ENCODE data around the gene GRB7. TPM values are rescaled to one million over a fixed set of nuclear protein-coding genes. Genes with fewer than 3 reads are reported as not detected.
"Not testable (repeated sequence)": the region's sequence is repeated elsewhere in the genome, so short reads cannot be mapped to it uniquely, and the experiment has no call there.

GRB7 gene
- total and polyA plus RNA-seq, 2 of the 4 experiments (the other 2 are of a cell fraction), result 0.18 to 0.36 TPM

- H4K5ac ChIP-seq (ENCODE audit: low read depth, low read length), result no peak overlapping the region
- H2BK5ac ChIP-seq (ENCODE audit: low read depth, low read length, poor library complexity, severe bottlenecking), result no peak overlapping the region
- ChIA-PET CTCF (no interaction called here), POLR2A (ENCODE audit: unreplicated experiment) (no interaction called here)
- no CpG with 5 or more reads among the region's 5 CpGs for WGBS, 2 experiments (ENCODE audit: extremely low coverage in 2 of 2, insufficient read length in 1 of 2)
- H3K9me1 ChIP-seq (ENCODE audit: insufficient read depth, low read length), result peaks cover 19% of the 10 kb centered on the region
- no peak overlapping the region for H2BK15ac ChIP-seq (ENCODE audit: low read depth, low read length)
- DNase-seq (no peak), ATAC-seq (ENCODE audit: low read depth) (no peak)
- no peak overlapping the region for H3K9ac ChIP-seq (ENCODE audit: low read depth, low read length)
- no peak overlapping the region for H4K91ac ChIP-seq (ENCODE audit: insufficient read depth, low read depth, low read length)
- H3K4ac ChIP-seq (ENCODE audit: low read depth, low read length), result no peak overlapping the region
- intact Hi-C loops (cut with micrococcal nuclease), result no loop called here
- no peak overlapping the region for H3K14ac ChIP-seq (replicated peaks; ENCODE audit: low read depth, low read length)
- no peaks in the 10 kb centered on the region for H3K27me3 ChIP-seq (ENCODE audit: control insufficient read depth, insufficient read depth, low read length)
- H2BK120ac ChIP-seq (ENCODE audit: low read depth, low read length), result no peak overlapping the region
- H2AK5ac ChIP-seq (ENCODE audit: low read depth, low read length), result no peak overlapping the region
- no peak overlapping the region for H3K56ac ChIP-seq (ENCODE audit: extremely low read depth, insufficient read depth, low read length)
- no peak overlapping the region for H2BK20ac ChIP-seq (ENCODE audit: low read depth, low read length)
- H2AFZ ChIP-seq (replicated peaks; ENCODE audit: low read length, poor library complexity), result no peak overlapping the region
- H3K36me3 ChIP-seq (ENCODE audit: control insufficient read depth, insufficient read depth, low read length), result no peaks in the 10 kb centered on the region
- H3K27ac ChIP-seq (ENCODE audit: insufficient read depth, low read length), result no peak overlapping the region
- H3K79me1 ChIP-seq (ENCODE audit: low read depth in 1 of 2, low read length in 2 of 2), result peaks cover 0 to 31% of the 10 kb centered on the region in 2 experiments; a peak in 3 of 4 replicates
- H3K4me1 ChIP-seq (ENCODE audit: control insufficient read depth, insufficient read depth, low read length), result peaks cover 11% of the 10 kb centered on the region
- H3K4me3 ChIP-seq (ENCODE audit: insufficient read depth, low read depth, low read length), result no peak overlapping the region
- TF ChIP-seq CHD1 (IDR thresholded peaks at IDR 0.05; ENCODE audit: low read depth, low read length) (no peak), CEBPB (IDR thresholded peaks at IDR 0.05; ENCODE audit: low read depth, low read length) (no peak), BHLHE40 (IDR thresholded peaks at IDR 0.05; ENCODE audit: low read depth, low read length) (no peak), ELK1 (IDR thresholded peaks at IDR 0.05; ENCODE audit: borderline replicate concordance, low read depth, low read length) (no peak)
- no peak overlapping the region for H3K23ac ChIP-seq (ENCODE audit: low read depth, low read length)
- no peak overlapping the region for H3K4me2 ChIP-seq (ENCODE audit: low read depth, low read length)
- H4K8ac ChIP-seq (ENCODE audit: low read depth in 2 of 2, low read length in 2 of 2), result no peak overlapping the region
- H4K20me1 ChIP-seq (ENCODE audit: insufficient read depth, low read length), result peaks cover 19% of the 10 kb centered on the region
- H2AK9ac ChIP-seq (replicated peaks; ENCODE audit: low read depth, low read length, poor library complexity), result no peak overlapping the region
- H3K9me3 ChIP-seq (ENCODE audit: control insufficient read depth, insufficient read depth, low read length), result no peaks in the 10 kb centered on the region
- no peak overlapping the region for H3K18ac ChIP-seq (ENCODE audit: low read depth, low read length)
- no TSS peak for BruUV-seq (replicated peaks)
- dilution Hi-C loops (cut with HindIII; ENCODE audit: low sequenced_read_pairs, unreplicated experiment), result no loop called here
- in situ Hi-C loops (cut with MboI; ENCODE audit: low sequenced_read_pairs), result no loop called here
These were observed 39.8 kb upstream of the GRB7 start for GRCh38 chr17:39697961-39698360.

GRCh38 chr17:39699157-39699817 is 38.5 kb upstream of the GRB7 start:
- Histone ChIP-seq H2BK5ac (ENCODE audit: low read depth, low read length, poor library complexity, severe bottlenecking) (peak overlapping the region; percentile 30), H4K20me1 (ENCODE audit: insufficient read depth, low read length) (peaks cover 30% of the 10 kb centered on the region), H2AFZ (replicated peaks; ENCODE audit: low read length, poor library complexity) (peak overlapping the region; percentile 89), H3K23ac (ENCODE audit: low read depth, low read length) (peak overlapping the region; percentile 21; the same call in 1 of the 2 replicates), H3K9ac (ENCODE audit: low read depth, low read length) (peak overlapping the region; percentile 87), H3K4me1 (ENCODE audit: control insufficient read depth, insufficient read depth, low read length) (peaks cover 14% of the 10 kb centered on the region), H3K14ac (replicated peaks; ENCODE audit: low read depth, low read length) (peak overlapping the region; percentile 26; the same call in 1 of the 2 replicates), H2AK5ac (ENCODE audit: low read depth, low read length) (peak overlapping the region; percentile 26; the same call in 1 of the 2 replicates), H3K18ac (ENCODE audit: low read depth, low read length) (peak overlapping the region; percentile 70), H3K9me1 (ENCODE audit: insufficient read depth, low read length) (peaks cover 21% of the 10 kb centered on the region), H3K4me2 (ENCODE audit: low read depth, low read length) (peak overlapping the region; percentile 96), H3K27ac (ENCODE audit: insufficient read depth, low read length) (0 out of 2 replicates have a peak overlapping the region, but pooled peaks have one; percentile 21), H4K91ac (ENCODE audit: insufficient read depth, low read depth, low read length) (peak overlapping the region; percentile 31; the same call in 1 of the 2 replicates), H4K5ac (ENCODE audit: low read depth, low read length) (peak overlapping the region; percentile 91), H3K4ac (ENCODE audit: low read depth, low read length) (peak overlapping the region; percentile 47), H4K8ac (ENCODE audit: low read depth in 2 of 2, low read length in 2 of 2) (peak overlapping the region; percentile 86 to 88), H2AK9ac (replicated peaks; ENCODE audit: low read depth, low read length, poor library complexity) (peak overlapping the region; percentile 13), H3K79me1 (ENCODE audit: low read depth in 1 of 2, low read length in 2 of 2) (peaks cover 0 to 45% of the 10 kb centered on the region in 2 experiments; a peak in 3 of 4 replicates), H3K4me3 (ENCODE audit: insufficient read depth, low read depth, low read length) (peak overlapping the region; percentile 90)
- H2BK15ac ChIP-seq (ENCODE audit: low read depth, low read length); H3K56ac ChIP-seq (ENCODE audit: extremely low read depth, insufficient read depth, low read length); H3K27me3 ChIP-seq (ENCODE audit: control insufficient read depth, insufficient read depth, low read length); intact Hi-C loops (cut with micrococcal nuclease); H2BK120ac ChIP-seq (ENCODE audit: low read depth, low read length); H3K36me3 ChIP-seq (ENCODE audit: control insufficient read depth, insufficient read depth, low read length); DNase-seq; in situ Hi-C loops (cut with MboI; ENCODE audit: low sequenced_read_pairs); BruUV-seq (replicated peaks); H3K9me3 ChIP-seq (ENCODE audit: control insufficient read depth, insufficient read depth, low read length); dilution Hi-C loops (cut with HindIII; ENCODE audit: low sequenced_read_pairs, unreplicated experiment); H2BK20ac ChIP-seq (ENCODE audit: low read depth, low read length): not testable (repeated sequence)
- peak; percentile 1 for ATAC-seq (ENCODE audit: low read depth)
- POLR2A ChIA-PET (ENCODE audit: unreplicated experiment), result interaction anchor here (0.6 kb wide), 1 partner anchor 11 kb away, joined by 4 read pairs; the partner anchor contains the start of gene PGAP3
- WGBS, 2 experiments (ENCODE audit: extremely low coverage in 2 of 2, insufficient read length in 1 of 2), result 80% methylated on average over 1 of the region's 11 CpGs; no CpG with 5 or more reads in 1 of the 2 experiments
- CTCF ChIA-PET, result interaction anchor here (1.5 kb wide), 1 partner anchor 11 kb away, joined by 7 read pairs; the partner anchor contains the start of gene PGAP3

Measured in IMR-90 (cell line).